ENCODE results near the gene KIRREL1. TPM values are rescaled to one million over a fixed set of nuclear protein-coding genes. Genes with fewer than 3 reads are reported as not detected.

KIRREL1 gene
- total RNA-seq, 1 experiment from 2014 or later: 30.5 TPM

- no peak overlapping the region for H3K23ac ChIP-seq (ENCODE audit: insufficient read length, low read depth, low read length)
- H3K79me1 ChIP-seq (ENCODE audit: insufficient read depth, low read depth, low read length, poor library complexity, severe bottlenecking): no peaks in the 10 kb centered on the region
- H3K23me2 ChIP-seq (ENCODE audit: insufficient read length, low read depth, low read length, poor library complexity, severe bottlenecking): no peaks in the 10 kb centered on the region
- H3K27ac ChIP-seq (ENCODE audit: insufficient read length, low read depth, low read length): no peak overlapping the region
- H3K9ac ChIP-seq (ENCODE audit: extremely low read depth, insufficient read length, low read length): no peak overlapping the region
- no peak overlapping the region for H2BK15ac ChIP-seq (ENCODE audit: low read depth, low read length)
- Mint-ChIP-seq H3K4me1 (peaks cover 5 to 6% of the 10 kb centered on the region in 2 experiments), H3K27me3 (ENCODE audit: low read depth) (no peaks in the 10 kb centered on the region), H3K9me3 (no peaks in the 10 kb centered on the region), H3K27ac (no peak overlapping the region; a peak in 1 of 7 replicates), H3K4me3 (no peak overlapping the region), H3K36me3 (ENCODE audit: insufficient read depth in 1 of 3, low read depth in 3 of 3) (peaks cover 19 to 70% (median 49%) of the 10 kb centered on the region in 3 experiments)
- no peak overlapping the region for H3K56ac ChIP-seq (ENCODE audit: insufficient read length, low read depth, low read length)
- DNase-seq: no peak
- no peak overlapping the region for H4K91ac ChIP-seq (ENCODE audit: insufficient read length, low read depth, low read length)
- no CpG with 5 or more reads among the region's 8 CpGs for WGBS (ENCODE audit: extremely low coverage, insufficient read length, low lambda C conversion rate)
- TF ChIP-seq, protein P1, sequence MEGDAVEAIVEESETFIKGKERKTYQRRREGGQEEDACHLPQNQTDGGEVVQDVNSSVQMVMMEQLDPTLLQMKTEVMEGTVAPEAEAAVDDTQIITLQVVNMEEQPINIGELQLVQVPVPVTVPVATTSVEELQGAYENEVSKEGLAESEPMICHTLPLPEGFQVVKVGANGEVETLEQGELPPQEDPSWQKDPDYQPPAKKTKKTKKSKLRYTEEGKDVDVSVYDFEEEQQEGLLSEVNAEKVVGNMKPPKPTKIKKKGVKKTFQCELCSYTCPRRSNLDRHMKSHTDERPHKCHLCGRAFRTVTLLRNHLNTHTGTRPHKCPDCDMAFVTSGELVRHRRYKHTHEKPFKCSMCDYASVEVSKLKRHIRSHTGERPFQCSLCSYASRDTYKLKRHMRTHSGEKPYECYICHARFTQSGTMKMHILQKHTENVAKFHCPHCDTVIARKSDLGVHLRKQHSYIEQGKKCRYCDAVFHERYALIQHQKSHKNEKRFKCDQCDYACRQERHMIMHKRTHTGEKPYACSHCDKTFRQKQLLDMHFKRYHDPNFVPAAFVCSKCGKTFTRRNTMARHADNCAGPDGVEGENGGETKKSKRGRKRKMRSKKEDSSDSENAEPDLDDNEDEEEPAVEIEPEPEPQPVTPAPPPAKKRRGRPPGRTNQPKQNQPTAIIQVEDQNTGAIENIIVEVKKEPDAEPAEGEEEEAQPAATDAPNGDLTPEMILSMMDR (conservative IDR thresholded peaks at IDR 0.05): no peak
- H4K5ac ChIP-seq (ENCODE audit: insufficient read length, low read depth, low read length): no peak overlapping the region
- no peak overlapping the region for H3K4ac ChIP-seq (ENCODE audit: low read depth, low read length)
- H2AK5ac ChIP-seq (ENCODE audit: insufficient read length, low read length): no peak overlapping the region
- H2BK5ac ChIP-seq (ENCODE audit: insufficient read length, low read length): no peak overlapping the region
- no peaks in the 10 kb centered on the region for H3K79me2 ChIP-seq (ENCODE audit: insufficient read depth, low read length)
- H2BK120ac ChIP-seq (ENCODE audit: low read depth, low read length, poor library complexity, severe bottlenecking): no peak overlapping the region
- no peaks in the 10 kb centered on the region for H3K9me3 ChIP-seq (ENCODE audit: control insufficient read depth, low read depth, low read length)
- H3K4me1 ChIP-seq (ENCODE audit: insufficient read depth, low read length): no peaks in the 10 kb centered on the region
- H4K20me1 ChIP-seq (ENCODE audit: control insufficient read depth, insufficient read depth, insufficient read length): no peaks in the 10 kb centered on the region
- no peak overlapping the region for H3K4me2 ChIP-seq (ENCODE audit: insufficient read depth, insufficient read length, low read length)
- no peak overlapping the region for H3T11ph ChIP-seq (ENCODE audit: low read length)
- H4K8ac ChIP-seq (replicated peaks; ENCODE audit: insufficient read length, low read depth, low read length): no peak overlapping the region
- no peaks in the 10 kb centered on the region for H3K27me3 ChIP-seq (ENCODE audit: insufficient read depth, low read length)
- no peak overlapping the region for H3K18ac ChIP-seq (ENCODE audit: insufficient read length, low read depth, low read length)
- no peak overlapping the region for H2BK12ac ChIP-seq (ENCODE audit: insufficient read length, low read depth, low read length)
- no peak overlapping the region for H3K14ac ChIP-seq (ENCODE audit: insufficient read depth, low read length)
- H2AFZ ChIP-seq (ENCODE audit: low read length): no peak overlapping the region
- H2BK20ac ChIP-seq (ENCODE audit: low read depth, low read length, poor library complexity, severe bottlenecking): no peak overlapping the region
Measured at GRCh38 chr1:158084336-158084735, 90.9 kb downstream of the KIRREL1 start.

Measured in H9 (cell line).